GM19372 (cell line): ENCODE measurements around the gene ATOH7.
"Not testable (repeated sequence)": the region's sequence is repeated elsewhere in the genome, so short reads cannot be mapped to it uniquely, and the experiment has no call there.

Experiments
- ATAC-seq: cut with Tn5 transposase; IDR thresholded peaks from one replicate; pipeline ENCODE4 v1.9.1; 2021; ENCODE audit warnings: mild to moderate bottlenecking, low read depth, moderate library complexity; ENCODE audit not compliant: unreplicated experiment

ATOH7 gene

GRCh38 chr10:68231817-68232251, at the start of gene ATOH7:
Gene ATOH7, minus strand, starts transcription at chr10:68232113. Its CDS starts 436 bp downstream, at chr10:68231677.
- ATAC-seq: no peak

- ATAC-seq: no peak
These were observed 48.8 kb upstream of the ATOH7 start for GRCh38 chr10:68280758-68281157.

DNA sequence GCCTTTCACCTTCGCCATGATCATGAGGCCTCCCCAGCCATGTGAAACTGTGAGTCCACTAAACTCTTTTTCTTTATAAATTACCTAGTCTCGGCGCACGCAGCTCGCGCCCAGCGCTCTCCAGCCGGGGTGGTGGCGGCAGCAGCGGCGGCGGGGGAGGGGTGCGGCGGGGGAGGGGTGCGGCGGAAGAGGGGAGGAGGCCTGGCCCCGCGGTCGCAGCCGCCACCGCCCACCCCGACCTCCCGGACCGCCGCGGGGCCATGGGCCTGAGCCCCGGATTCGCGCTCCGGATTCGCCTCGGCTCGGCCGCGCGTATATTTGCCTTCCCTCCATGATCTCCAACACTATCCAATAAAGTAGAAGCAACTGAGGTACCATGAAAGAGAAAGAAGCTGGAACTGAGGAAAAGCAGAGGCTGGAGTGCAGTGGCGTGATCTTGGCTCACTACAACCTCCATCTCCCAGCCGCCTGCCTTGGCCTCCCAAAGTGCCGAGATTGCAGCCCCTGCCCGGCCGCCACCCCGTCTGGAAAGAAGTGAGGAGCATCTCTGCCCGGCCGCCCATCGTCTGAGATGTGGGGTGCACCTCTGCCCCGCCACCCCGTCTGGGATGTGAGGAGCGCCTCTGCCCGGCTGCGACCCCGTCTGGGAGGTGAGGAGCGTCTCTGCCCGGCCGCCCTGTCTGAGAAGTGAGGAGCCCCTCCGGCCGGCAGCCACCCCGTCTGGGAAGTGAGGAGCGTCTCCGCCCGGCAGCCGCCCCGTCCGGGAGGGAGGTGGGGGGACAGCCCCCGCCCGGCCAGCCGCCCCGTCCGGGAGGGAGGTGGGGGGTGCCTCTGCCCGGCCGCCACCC, 47.2 kb upstream of the ATOH7 start:
- ATAC-seq: not testable (repeated sequence)

- not testable (repeated sequence) for ATAC-seq
These were observed 45.9 kb upstream of the ATOH7 start for GRCh38 chr10:68277814-68278213.

GRCh38 chr10:68276224-68276623, 44.3 kb upstream of the ATOH7 start:
- no peak for ATAC-seq

GRCh38 chr10:68275600-68276126, 43.8 kb upstream of the ATOH7 start:
- no peak for ATAC-seq

- ATAC-seq: no peak
These were observed 40.9 kb upstream of the ATOH7 start for GRCh38 chr10:68272833-68273232.

DNA sequence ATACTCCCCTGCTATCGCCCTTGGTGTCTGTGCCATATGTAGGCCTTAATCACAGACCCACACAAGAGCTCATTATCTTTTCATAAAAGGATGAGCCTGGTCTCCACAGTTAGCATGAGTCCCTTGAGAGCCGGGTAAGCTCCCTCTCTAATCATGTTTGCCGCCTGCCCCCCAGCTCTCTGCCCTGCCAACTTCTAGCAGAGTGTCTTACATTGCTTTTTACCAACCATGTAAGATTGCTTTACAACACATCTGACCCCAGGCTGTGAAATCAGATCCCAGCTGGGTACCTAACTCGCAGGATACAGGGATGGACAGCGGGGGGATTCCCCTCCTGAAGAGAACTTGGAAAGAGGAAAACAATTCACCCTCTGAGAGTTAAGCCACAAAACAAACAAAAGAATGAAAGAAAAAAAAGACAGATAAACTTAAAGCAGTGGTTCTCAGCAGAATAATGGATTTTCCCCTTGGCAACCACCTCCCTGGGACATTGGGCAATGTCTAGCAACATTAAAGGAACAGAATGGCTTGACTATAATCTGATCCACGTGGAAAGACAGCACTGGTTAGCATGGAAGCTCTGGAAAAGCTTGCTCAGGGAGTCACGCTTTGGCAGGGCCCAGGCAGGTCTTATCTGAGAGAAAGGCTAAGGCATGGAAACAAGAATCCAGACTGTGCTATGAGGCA, 39.4 kb upstream of the ATOH7 start:
- no peak for ATAC-seq

- ATAC-seq: no peak
These were observed 37.8 kb upstream of the ATOH7 start for GRCh38 chr10:68269562-68270290.

DNA sequence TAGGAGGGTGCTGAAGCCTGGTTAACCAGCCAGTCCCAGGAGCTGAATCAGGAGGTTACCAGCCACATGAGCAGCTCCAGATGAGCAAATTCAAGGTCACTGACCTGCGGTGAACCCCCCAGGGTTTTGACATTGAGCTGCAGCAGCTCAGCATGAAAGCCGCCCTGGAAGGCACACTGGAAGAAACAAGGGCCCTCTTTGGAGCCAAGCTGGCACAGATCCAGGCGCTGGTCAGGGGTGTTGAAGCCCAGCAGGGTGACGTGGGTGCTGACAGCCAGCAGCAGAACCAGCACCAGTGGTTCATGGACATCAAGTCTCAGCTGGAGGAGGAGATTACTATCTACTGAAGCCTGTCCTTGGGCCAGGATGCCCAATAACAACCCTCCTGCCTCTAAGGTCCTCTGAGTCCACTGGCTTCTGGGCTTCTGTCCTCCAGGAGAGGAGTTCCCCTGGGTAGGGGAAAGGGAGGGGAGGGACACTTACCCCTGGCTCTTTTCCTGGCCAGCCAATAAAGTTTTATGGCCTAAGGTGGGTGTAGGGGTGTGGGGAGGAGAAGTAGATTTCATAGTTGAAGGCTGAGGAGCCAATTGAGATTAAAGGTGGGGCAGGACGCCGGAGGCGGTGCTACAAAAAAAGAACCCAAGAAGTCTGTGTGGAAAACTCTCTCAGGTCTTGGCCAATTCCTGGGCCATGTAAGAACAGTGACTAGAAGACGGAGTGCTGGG, 29.4 kb upstream of the ATOH7 start:
- no peak for ATAC-seq

DNA sequence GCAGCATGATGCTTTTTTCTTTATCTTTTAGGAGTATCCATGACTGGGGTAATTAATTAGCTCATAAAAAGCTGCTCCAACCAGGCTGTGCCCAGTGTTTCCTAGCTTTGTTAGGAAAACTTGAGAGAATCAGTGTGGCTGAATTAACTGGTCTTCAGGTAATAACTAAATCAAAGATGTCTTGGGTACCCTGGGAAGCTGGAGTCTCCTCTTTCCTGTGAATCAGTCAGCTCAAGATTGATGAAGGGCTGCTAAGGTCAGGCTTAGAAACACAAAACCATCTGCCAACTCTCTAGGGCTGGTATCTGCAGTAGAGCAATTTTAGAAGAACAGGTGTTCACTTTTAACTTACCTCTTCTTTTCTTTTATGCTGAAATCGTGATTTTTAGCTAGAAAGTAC, 21.4 kb upstream of the ATOH7 start:
- ATAC-seq: no peak

- ATAC-seq: no peak
These were observed 19.9 kb upstream of the ATOH7 start for GRCh38 chr10:68251625-68252495.

GRCh38 chr10:68251151-68251550, 19.2 kb upstream of the ATOH7 start:
- ATAC-seq: no peak

DNA sequence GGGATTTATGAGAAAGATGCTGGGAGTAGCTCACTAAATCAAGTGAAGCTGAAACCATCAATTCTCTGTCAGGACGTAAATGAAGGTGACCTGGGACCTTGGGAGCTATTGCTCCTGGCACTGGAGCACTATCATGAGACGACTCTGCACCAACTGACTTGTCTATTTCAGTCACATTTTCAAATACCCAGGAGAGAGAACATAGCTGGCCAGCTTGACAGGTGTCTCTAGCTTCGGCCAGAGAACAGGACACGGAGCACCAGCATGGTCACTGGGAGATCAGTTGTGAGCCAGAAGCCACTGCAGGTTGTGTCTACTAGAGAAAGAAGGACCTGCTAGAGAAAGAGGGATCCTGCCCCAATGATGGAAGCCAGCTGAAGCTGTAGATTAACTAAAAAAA, 17.4 kb upstream of the ATOH7 start:
- no peak for ATAC-seq

DNA sequence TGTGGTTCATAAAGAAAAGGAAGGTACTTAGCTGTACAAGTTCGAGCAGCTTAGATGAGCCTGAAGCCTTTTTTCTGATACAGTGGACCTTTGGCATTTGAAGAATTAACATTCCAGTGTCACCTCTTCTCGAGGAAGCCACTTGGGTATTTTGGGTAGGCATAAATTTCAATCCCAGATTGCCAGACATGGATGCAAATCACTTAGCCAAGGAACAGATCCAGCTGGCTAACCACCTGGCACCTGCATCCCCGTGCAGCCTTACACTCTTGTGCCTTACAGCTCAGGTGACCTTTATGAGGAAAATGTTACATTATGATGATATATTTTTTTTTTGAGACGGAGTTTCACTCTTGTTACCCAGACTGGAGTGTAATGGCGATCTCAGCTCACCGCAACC, 16.0 kb upstream of the ATOH7 start:
- no peak for ATAC-seq

- not testable (repeated sequence) for ATAC-seq
These were observed 14.5 kb upstream of the ATOH7 start for GRCh38 chr10:68246397-68246796.

DNA sequence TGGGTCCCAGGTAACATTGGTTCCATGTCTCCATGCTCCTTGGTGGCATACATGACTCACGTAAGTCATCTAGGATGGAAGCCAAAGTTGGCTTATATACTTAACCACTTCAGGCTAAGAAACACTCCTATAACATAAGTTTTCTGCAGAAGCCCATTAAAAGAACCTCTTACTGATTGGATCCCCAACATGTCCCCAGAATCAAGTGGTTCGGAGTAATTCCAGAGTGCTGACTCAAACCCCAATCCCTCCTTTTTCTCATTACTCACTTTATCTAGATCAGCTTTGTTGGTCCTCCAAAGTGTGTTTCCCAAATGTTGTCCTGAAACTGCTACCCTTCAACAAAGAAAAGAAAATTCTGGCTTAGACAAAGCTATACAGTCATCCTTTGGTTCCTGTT, 10.1 kb upstream of the ATOH7 start:
- ATAC-seq: no peak

- no peak for ATAC-seq
These were observed 7.8 kb upstream of the ATOH7 start for GRCh38 chr10:68239596-68240150.

GRCh38 chr10:68239069-68239468, 7.2 kb upstream of the ATOH7 start:
- ATAC-seq: no peak
